ENCODE data around the gene VOPP1.
A peak's percentile ranks its signal among the peaks of the same experiment; 100 is the strongest.

Gene VOPP1

DNA sequence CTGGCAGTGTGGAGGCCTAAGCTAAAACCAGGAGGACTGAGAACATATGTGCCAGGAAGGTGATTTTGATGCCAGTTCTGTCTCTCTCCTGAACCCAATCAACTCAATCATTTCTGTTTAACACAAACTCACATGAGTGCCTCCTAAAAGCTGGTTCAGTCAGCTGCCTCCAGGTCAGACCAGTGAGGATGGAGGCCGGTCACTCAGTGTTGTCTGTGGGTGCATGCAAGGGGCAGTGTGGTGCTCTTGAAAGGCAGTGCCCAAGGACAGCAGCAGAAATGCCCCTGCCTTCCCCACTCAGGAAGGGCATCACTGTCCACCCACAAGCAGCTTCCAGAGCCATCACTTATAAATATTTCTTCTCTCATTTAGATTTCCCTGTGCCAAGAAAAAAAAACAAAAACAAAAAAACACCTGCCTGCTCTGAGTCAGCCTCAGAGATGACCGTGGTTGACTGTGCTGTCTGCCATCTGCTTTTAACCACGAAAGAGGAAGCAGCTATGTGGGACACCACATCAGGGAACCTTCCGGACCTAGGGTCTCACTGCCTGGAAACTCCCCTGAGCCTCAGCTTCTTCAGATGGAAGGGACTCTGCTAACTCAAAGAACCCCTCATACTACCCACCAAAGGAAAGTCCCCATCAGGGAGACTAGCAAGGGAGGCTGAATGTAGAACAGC, 39.1 kb downstream of the VOPP1 start:
- DNase-seq = peak in 5 of 51 donors; percentile 10 to 53 (median 39)

DNA sequence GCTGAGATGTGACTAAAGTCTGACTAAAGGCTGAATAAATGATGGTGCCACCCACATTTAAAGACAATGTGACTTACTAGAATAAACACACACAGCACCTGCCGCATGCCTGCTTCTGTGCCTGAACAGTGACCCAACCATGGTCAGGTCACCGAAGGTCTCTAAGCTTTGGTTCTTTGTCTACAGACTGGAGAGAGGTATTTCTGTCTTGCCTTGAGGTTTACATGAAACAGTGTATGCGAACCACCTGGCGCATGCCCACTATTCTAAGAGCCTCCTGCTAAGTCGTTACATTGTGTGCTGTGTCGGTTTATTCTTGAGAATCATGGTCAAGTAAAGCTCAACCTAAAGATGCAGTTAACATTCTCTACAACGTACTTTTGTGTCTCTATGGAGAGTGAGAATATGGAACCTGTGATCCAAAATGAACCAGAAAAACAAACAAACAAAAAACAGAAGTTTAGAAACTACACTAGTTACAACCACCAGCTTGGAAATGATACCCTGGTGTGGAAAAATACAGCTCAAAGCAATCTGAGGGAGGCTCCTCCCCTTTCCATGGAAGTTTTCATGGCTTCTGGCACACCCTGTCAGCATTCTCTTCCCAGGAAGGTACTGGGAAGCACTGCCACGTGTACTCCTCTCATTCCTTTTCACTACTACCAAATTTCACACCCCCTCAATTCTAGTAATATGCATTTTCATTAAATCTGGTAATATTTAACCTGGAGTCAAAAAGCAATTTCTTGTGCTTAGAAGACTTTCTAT, 40.0 kb downstream of the VOPP1 start:
- DNase-seq = no peak

DNA sequence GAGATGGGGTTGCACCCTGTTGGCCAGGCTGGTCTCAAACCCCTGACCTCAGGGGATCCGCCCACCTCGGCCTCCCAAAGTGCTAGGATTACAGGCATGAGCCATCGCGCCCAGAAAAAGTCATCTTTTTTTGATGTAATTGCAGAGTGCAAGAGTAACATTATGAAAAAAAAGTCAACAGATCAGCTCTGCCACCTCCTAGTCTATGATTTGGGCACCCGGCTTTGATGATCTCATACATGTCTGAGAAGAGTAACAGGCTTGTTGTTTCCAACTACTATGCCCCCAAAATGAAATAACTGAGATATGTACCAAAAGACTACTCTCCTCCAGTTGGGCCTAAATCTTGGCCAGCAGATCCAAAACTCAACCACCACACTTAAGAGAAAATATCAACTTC, 40.8 kb downstream of the VOPP1 start:
- no peak for DNase-seq

DNA sequence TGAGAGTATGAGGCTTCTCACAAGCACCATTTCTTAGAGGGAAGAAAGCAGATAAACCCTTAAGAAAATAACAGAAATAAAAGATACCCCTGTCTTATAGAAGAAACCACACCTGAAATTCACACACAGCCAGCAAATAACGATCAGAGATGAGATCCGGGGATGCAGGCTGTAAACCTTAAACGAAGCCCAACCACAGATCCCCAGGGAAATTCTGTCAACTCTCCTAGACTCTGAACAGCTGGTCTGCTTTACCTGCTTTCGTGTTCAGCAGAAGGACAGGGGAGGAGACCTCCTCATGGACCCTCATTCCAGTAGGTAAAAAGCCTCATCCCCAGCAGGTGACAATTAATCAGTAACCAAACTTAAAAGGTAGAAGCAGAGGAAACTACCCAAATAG, 45.0 kb downstream of the VOPP1 start:
- no peak for DNase-seq

DNA sequence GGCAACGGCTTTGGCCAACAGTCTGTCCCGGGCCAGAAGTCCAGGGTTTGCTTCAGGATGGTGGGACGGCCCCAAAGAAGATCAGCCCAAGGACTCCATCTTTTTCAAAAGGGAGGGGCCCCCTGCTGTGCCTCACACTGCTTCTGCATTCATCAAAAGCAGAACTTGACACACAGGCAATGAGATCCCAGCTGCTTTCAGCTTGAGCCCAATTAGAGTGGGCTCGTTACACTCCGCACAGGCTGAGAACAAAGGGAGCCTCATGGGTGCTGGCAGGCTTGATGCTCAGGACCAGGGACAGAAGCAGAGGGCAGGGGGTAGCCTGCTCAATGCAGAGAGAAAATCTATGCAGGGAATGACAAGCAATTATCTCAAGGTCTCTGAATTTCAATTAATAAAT, 45.5 kb downstream of the VOPP1 start:
- peak in 23 of 51 donors; percentile 17 to 68 (median 41) for DNase-seq

DNA sequence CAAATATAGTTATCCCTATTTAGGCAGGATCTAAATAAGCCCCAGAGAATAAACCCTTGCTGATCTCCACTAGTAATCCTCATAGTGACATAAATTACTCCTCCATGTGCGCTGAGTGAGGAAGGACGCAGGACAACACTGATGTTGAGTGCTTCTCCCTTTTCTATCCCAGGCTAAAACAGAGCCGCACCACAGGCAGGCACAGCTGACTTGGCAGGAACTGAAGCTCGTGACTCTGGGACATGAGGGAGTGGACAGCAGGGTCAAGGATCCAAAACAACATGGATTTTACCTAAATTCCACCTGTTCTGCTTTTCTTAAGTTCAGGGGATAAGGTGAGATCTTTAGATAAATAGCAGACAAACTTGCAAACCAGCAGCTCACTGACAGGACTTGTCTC, 46.0 kb downstream of the VOPP1 start:
- DNase-seq = peak in 7 of 51 donors; percentile 17 to 44 (median 25)

DNA sequence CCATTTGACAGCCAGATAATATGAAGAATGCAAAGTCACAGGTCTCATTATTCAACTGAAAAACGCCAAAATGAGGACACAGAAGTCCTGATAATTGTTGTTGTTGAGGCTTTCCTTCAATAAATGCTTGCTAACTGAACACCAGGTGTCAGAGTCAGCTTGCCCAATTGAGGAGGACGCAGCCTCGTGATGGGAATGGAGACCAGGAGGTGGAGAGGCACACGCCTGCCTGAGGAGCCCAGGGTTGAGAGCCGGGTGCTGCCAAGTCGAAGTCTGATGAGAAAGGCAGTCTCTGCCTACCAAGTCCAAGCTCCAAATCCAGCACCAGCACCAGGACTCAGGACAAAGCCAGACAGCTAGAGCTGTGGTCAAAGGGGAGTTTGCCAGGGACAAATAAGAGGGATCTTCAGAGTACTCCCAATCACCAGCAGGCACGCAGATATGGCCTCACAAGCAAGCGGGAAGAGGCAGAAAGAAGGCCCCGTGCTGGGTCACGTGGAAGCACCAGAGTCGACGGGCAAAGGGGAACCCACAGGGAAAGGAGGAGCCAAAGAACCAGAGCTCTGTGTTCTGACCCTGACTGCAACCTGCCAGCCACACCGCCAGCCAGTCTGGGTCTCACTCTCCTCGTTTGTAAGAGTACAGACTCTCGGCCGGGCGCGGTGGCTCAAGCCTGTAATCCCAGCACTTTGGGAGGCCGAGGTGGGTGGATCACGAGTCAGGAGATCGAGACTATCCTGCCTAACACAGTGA, 47.6 kb downstream of the VOPP1 start:
- DNase-seq = peak in 10 of 51 donors; percentile 7 to 58 (median 28)

DNA sequence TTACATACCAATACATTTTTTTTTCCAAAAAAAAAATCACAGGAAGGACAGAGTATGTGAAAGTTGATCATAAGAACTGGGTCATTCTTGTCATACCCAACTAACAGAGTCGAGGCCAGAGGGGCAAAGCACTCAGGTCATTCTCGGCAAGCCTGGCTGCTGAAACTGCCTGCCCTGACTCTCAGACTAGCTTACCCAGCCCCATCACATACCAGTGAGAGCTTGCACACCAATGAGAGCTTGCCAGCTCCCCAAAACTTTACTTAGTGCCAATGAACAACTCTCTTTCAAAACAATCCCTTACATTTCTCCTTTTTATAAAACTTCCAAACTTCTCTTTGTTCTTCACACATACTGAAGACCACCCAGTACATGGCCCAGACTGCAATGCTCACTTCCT, 48.9 kb downstream of the VOPP1 start:
- DNase-seq = no peak

DNA sequence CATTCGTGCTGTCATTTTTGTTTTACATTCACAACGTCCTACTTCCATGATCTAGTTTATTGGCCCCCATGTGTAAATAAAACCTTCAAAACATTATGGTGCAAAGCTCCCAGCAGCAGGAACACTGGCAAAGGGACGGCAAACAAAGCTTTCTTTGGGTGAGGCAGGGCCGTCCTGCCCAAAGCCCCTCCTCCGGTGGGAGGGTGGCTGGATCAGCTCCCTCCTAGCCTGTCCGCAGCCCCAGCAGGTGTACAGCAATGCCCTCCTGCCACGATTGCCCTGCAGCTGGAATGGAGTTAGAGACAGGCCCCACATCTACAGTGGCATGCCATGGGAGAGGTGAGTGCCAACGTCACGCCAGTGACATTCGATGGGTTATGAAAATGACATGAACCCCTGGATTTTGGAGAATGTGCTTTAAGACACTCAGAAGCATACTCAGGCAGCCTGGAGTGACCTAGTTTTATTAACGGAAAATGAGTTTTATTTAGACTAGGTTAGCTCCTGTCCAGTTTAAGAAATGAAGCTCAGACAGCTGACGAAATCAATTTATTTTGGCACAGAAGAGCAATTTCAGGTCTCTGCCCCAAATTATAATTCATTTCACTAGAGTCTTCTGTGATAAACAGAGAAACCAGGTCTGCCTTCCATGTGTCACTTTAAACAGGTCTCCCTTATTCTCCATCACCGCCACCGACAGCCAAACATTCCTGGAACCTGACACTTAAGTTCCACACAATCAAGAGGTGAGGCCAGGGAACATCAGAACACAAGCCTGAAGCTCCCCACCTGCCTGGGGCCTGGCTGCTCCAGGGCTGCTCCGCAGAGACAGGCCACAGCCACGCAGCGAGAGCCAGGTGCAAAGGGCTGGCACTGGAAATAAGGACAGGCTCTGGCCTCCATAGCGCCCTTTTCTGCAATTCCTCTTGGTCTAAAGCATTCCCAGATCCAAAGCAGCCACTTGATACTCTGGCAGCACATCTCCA, 50.1 kb downstream of the VOPP1 start:
- DNase-seq = no peak

DNA sequence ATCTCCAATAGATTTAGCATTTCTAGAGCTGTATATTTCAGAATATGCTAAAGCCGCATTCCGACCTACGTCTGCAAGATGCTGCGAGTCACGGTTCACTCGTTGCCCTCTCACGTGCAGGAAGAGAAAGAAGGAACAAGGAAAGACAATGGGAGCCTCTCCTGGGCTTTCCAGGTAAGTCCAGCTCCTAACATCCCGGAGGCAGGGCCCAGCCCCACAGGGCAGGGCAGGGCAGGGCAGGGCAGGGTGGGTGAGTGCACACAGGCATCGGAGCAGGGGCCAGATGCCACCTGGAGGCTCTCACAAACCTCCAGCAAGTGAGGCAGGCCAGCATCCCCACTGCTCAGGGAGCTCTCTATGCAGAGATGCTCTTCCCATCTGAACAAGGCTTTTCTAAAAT, 50.8 kb downstream of the VOPP1 start:
- no peak for DNase-seq

DNA sequence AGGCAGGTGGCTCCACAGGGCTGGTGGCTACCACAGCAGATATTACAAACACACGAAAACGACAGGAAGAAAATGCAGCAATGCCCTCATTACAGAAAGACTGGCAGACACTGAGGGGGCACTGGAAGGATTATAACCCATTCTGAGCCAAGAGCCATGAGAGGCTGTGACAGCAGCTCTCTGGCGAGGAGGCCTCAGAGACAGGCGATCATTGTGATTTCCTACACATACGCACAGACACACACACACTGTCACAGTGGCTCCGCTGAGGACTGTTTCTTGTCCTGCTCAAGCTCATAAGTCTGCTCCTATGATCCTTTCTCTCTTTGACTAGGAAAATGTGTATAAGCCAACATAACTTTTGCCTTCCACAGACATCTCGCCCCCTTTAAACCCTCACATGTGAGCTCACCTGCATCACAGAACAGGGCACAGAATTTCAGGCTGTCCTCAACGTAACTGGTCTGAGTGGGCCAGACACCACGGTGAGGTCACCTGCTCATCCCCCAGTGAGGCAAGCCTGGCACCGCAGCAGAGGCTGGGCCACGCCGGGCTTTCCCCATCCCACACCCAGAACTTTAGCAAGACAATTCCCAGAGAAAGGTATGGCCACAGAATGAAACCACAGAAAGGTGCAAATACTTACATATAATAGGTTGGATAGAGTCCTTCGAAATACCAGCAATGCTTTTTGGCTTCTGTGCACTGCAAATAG, 51.7 kb downstream of the VOPP1 start:
- no peak for DNase-seq

DNA sequence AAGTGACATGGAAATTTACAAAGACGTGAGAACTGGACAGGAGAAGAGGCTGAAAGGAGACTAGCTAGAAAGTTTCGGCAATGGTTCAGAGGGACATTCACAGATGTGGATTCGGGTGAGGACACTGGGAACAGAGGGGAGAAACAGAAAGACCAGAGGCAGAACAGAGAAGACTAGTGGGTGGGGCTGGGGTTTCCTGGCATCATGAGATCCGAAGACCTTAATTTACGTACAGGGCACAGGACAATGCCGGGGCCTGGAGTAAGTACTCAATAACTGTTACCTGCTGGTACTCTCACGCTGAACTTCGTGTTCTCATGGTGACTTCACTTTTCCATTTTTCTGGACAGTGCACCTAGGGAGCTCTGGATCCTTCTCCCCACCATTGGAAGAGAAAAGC, 53.5 kb downstream of the VOPP1 start:
- DNase-seq = no peak

DNA sequence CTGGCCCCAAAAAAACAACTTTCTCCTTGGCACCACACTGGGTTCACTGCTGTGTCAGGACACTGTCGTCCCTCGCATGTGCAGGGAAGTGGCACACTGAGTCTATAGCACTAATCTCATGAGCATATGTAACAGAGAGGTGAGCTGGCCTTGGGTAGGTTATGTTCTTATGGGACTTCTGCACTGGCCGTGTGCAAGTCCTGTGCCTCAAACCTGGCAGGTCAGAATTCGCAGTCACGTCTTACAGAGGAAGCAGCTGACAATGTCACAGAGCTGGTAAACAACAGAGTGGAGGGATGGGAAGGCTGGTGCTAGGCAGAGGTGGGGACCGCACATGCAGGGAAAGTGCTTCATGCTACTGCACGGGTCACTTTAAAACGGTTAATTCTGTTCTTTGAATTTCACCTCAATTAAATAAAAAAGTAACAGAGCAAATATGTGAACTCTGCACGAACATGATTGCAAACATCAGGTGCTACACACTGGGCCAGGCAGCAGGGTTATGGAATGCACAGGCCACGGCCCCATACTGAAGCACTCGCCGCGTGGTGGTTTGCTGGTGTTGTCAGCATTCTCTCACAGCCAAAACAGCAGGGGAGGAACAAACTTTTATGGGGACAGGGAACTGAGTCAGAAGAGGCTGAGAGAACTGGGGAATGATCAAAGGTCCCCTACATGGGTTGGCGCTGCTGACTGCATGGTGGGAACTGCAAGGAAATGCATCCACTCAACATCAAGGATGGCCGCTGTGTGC, 54.2 kb downstream of the VOPP1 start:
- DNase-seq = no peak

DNA sequence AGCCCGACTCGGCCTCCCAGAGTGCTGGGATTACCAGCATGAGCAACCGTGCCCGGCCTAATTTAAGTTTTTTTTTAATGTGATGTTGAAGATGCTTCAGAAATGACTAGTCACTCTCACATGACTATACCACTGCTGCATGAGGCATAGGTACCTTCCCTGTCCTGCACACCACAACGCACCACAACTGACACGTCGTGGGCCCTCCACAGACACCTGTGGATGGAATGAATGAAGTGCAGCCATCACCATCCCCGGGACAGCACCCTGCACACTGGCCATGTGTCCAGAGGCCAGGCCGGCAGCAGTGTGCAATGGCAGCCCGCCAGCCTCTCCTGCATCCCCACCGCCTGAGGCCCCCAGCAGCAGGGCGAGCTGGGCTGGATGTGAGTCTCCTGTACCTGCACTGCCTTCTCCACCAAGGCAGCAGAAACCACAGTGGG, 55.1 kb downstream of the VOPP1 start:
- DNase-seq = no peak

DNA sequence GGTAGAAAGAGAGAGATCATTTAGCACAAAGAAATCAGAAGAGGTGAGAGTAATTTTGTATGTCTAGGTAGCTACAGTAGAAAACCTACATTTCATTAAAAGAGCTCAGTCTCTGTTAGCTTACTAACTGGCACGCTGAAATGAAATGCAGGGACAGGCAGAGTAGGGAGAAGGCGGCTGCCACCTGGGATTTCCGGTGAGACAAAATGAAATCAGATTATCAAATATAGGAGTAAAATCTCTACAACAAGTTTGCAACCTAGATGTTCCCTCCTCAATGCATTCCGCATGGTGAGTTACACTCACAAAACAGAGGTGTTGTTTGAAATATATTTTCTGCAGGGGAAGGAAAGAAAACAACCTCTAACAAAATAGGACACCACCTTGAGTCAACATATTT, 55.9 kb downstream of the VOPP1 start:
- DNase-seq = no peak

DNA sequence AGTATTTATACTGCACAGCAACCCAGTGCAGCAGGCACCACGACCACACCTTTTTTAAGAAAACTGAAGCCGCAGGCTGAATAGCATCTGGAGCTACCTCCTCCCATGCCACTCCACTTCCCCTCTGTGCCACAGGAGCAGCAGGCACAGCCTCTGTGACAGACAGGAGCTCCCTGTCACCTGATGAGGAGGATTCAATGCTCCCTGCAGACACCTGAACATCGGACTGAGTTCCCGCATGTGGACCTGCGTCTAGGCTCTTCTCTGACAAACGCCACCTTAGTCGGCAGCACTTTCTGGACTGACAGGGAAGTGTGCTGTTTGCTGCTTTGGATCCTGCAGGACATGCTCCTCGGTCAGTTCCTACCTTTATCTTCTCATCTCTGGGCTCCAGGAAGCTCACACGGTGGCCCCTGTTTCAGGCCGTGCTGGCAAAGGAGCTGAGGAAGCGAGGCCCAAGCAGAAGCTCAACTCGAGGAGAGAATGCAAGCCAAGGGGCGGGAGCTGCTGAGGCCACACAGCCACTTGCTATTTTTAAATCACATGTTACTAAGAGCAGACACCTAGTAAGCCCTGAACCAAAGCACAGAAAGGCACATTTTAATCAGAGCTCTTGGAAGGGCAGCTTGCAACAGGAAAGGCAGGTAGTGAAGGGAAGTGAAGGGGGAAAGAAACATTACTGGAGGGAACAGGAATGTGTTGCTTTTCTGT, 56.6 kb downstream of the VOPP1 start:
- peak in 13 of 51 donors; percentile 17 to 56 (median 31) for DNase-seq

DNA sequence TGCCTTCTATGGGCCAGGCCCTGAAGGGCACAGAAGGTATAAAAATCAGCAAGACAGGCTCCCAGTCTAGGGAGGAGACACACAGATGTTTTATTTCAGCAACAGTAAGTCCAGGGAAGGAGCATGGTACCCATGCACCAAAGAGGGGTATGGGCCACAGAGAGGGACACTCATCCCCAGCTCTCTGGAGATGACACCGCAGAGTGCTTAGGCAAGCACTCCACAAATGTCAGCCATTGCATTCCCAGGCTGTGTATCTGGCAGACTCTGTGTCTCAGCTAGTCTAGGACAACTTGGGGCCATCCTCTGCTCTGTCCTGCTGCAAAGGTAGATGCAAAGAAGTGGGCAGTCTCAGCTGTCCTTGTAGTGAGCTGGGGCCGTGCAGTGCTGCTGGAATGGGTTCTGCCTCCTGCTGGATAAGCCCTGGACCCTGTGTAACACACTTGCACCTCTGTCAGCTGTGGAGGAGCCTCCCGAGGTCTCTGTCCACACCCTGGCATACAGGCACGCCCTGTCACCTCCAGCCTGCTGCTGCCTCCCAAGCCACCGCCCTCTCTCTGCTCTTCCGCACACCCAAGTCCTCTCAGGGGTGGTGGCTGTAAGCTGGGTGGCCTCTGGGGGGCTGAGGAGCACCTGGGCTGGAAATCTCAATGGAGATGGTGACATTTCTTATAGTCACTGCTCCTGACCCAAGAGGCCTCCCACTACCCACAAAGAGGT, 57.6 kb downstream of the VOPP1 start:
- DNase-seq = no peak

DNA sequence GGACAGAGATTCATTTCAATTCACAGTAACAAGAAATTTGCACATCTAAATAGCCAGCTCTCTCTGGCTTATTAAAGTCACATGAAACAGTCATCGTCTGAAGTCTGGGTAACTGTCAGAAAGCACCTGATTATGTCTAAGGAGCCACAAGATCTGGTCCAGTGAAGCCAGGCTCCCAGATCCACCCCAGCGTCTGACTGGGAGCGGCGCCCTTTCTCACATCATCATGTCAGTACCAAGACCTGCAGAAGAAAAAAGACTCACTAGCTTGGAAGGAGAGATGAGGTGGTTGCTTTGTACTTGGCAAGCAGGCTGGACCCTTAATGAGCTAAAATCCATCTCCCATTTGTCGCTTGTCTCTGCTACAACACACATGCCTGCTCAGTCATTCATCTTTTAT, 58.4 kb downstream of the VOPP1 start:
- DNase-seq = no peak

All from hypothalamus (tissue), 51 donors.